ENCODE data around the gene ZFP36L2. TPM values are rescaled to one million over a fixed set of nuclear protein-coding genes. Genes with fewer than 3 reads are reported as not detected.
A peak's percentile ranks its signal among the peaks of the same experiment; 100 is the strongest.
"Not testable (repeated sequence)": the region's sequence is repeated elsewhere in the genome, so short reads cannot be mapped to it uniquely, and the experiment has no call there.

ZFP36L2 gene
- total RNA-seq, 1 donor from 2014 or later, result 39.8 TPM

DNA sequence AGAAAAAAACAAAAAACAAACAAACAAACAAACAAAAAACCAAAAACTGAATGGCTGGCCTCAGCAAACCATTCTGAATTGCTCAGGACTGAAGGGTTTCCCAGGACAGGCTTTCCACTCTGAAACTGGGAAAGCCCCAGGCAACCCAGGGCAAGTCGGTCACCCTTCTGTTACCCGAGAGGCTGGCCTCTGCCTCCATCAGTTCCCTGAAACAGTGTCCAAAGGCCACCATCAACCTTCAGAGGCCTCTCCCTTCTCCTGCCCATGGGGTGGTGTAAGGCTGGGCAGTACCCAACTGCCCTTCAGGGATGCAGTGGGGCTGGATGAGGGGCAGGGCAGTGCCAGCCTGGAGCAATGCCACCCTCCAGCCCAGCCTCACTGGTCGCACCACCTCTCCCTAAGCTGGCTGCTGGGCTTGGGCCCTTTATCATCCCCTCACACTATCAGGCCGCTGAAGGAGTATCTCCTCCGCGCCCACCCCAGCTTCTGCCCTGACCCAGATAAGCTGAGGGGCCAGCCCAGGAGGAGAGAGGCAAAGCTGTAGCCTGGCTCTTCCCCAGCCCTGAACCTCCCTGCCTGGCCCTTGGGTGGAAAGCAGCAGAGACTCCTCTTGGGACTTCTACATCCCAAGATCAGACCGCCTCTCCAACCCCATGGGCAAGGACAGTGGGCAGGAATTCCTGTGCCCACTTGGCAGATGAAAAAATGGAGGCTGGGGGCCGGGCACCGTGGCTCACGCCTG, 35.9 kb downstream of the ZFP36L2 start:
- Mint-ChIP-seq H3K4me1 (peaks cover 23% of the 10 kb centered on the region), H3K27ac (ENCODE audit: unreplicated experiment) (no peak overlapping the region), H3K36me3 (ENCODE audit: low read depth) (no peaks in the 10 kb centered on the region), H3K4me3 (no peak overlapping the region), H3K27me3 (ENCODE audit: low read depth) (no peaks in the 10 kb centered on the region), H3K9me3 (no peaks in the 10 kb centered on the region)
- DNase-seq (ENCODE audit: low read depth, low spot score), result no peak
- TF ChIP-seq, protein P1, sequence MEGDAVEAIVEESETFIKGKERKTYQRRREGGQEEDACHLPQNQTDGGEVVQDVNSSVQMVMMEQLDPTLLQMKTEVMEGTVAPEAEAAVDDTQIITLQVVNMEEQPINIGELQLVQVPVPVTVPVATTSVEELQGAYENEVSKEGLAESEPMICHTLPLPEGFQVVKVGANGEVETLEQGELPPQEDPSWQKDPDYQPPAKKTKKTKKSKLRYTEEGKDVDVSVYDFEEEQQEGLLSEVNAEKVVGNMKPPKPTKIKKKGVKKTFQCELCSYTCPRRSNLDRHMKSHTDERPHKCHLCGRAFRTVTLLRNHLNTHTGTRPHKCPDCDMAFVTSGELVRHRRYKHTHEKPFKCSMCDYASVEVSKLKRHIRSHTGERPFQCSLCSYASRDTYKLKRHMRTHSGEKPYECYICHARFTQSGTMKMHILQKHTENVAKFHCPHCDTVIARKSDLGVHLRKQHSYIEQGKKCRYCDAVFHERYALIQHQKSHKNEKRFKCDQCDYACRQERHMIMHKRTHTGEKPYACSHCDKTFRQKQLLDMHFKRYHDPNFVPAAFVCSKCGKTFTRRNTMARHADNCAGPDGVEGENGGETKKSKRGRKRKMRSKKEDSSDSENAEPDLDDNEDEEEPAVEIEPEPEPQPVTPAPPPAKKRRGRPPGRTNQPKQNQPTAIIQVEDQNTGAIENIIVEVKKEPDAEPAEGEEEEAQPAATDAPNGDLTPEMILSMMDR (conservative IDR thresholded peaks at IDR 0.05), result no peak

DNA sequence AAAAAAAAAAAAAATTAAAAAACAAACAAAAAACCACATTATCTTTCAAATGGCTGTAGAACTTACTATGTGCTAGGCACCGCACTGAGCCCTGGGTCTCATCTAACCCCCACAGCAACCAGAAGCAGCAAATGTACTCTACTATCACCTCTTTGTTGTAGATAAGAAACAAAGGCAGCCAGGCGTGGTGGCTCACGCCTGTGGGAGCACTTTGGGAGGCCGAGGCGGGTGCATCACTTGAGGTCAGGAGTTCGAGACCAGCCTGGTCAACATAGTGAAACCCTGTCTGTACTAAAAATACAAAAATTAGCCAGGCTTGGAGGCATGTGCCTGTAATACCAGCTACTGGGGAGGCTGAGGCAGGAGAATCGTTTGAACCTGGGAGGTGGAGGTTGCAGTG, 36.5 kb downstream of the ZFP36L2 start:
- H3K9me3 Mint-ChIP-seq; DNase-seq (ENCODE audit: low read depth, low spot score); H3K36me3 Mint-ChIP-seq (ENCODE audit: low read depth); H3K27ac Mint-ChIP-seq (ENCODE audit: unreplicated experiment); H3K4me3 Mint-ChIP-seq; H3K27me3 Mint-ChIP-seq (ENCODE audit: low read depth): not testable (repeated sequence)
- peaks cover 23% of the 10 kb centered on the region for H3K4me1 Mint-ChIP-seq

DNA sequence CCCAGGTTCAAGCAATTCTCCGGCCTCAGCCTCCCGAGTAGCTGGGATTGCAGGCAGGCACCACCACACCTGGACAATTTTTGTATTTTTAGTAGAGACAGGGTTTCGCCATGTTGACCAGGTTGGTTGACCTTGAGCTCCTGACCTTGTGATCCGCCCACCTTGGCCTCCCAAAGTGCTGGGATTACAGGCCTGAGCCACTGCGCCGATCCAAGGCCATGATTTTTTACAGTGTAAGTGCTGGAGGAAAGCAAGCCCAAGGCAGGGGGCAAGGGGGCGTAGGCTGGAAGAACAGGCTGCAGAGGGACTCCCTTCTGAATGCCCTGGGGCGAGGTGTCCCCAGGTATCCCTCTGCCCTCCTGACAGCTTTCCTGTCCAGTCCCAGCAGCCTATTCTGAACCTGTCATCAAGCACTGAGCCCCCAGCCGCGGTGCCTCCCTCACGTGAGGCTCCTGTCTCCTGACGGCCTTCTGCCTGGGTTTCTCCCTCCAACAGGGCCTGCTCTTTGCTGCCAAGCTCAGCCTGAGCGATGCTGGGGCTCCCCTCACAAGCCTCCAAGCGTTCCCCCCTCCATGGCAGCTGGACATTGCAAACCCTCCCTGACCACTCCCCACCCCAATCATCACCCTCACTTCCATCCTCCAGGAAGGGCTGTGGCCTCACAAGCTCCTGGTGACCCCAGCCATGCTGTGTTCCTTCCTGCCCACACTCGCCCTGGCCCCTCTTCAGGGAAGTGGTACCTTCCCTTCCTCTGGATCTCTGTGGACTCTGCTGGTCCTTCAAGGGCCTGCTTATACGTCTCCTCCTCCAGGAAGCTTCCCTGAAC, 37.6 kb downstream of the ZFP36L2 start:
- H3K9me3 Mint-ChIP-seq, result no peaks in the 10 kb centered on the region
- H3K27ac Mint-ChIP-seq (ENCODE audit: unreplicated experiment), result peak overlapping the region; percentile 90
- DNase-seq (ENCODE audit: low read depth, low spot score), result no peak
- H3K4me1 Mint-ChIP-seq, result peaks cover 20% of the 10 kb centered on the region
- TF ChIP-seq, protein P1 (conservative IDR thresholded peaks at IDR 0.05), result no peak
- no peaks in the 10 kb centered on the region for H3K27me3 Mint-ChIP-seq (ENCODE audit: low read depth)
- H3K36me3 Mint-ChIP-seq (ENCODE audit: low read depth), result no peaks in the 10 kb centered on the region
- no peak overlapping the region for H3K4me3 Mint-ChIP-seq

DNA sequence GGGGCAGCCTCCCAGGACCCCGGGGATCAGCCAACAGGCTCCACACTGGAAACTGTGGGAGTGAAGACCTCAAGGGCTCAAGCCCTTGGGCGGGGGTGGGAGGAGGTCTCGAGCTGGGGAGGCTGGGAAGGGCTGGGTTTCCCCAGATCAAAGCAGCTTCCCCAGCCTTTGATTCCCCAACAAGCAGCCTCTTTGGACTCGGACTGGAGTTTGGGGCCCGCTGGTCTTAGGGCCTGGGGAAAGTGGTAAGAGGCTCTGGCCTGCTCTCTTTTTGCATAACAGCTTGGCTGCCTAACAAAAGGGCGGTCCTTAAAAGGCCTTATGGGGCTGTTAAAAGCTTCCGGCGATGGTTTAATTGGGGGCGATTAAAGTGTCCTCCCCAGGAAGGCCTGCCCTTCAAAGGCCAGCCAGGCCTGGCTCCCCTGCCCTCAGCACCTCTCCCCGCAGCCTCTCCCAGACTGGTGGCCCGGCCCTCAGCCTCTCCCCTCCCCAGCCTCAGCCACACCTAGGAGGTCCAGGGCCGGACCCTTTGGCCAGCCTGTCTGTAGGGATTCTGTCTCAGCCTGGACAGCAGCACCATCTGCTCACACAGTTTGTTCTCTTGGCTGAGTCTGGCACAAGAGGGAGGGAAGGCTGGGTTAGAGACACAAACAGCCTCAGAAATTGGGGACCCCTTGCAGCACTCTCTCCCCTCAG, 39.6 kb downstream of the ZFP36L2 start:
- peaks cover 12% of the 10 kb centered on the region for H3K4me1 Mint-ChIP-seq
- H3K4me3 Mint-ChIP-seq, result no peak overlapping the region
- H3K36me3 Mint-ChIP-seq (ENCODE audit: low read depth), result no peaks in the 10 kb centered on the region
- TF ChIP-seq, protein P1 (conservative IDR thresholded peaks at IDR 0.05), result no peak
- no peaks in the 10 kb centered on the region for H3K9me3 Mint-ChIP-seq
- H3K27ac Mint-ChIP-seq (ENCODE audit: unreplicated experiment), result peak overlapping the region; percentile 19
- no peak for DNase-seq (ENCODE audit: low read depth, low spot score)
- no peaks in the 10 kb centered on the region for H3K27me3 Mint-ChIP-seq (ENCODE audit: low read depth)

DNA sequence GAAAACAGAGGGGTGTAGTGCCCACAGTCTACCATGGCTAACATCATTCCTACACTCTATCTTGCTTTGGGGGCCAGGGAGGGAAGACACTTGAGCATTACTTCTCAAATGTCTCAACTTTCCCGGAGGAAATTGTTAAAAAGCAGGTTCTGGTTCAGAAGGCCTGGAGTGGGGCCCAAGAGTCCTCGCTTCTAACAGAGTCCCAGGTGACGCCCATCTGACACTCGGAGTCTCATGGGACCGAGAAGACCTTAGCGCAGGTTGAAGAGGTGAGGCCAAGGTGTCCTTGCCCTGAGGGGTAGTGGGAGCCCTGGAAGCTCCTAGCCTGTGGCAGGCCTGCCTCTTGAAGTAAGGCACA, 40.1 kb downstream of the ZFP36L2 start:
- TF ChIP-seq, protein P1 (conservative IDR thresholded peaks at IDR 0.05), result no peak
- Mint-ChIP-seq H3K4me1 (peaks cover 8% of the 10 kb centered on the region), H3K27ac (ENCODE audit: unreplicated experiment) (no peak overlapping the region), H3K36me3 (ENCODE audit: low read depth) (no peaks in the 10 kb centered on the region), H3K27me3 (ENCODE audit: low read depth) (no peaks in the 10 kb centered on the region), H3K4me3 (no peak overlapping the region), H3K9me3 (no peaks in the 10 kb centered on the region)
- DNase-seq (ENCODE audit: low read depth, low spot score), result no peak
